Stimulated activated CD8-positive, alpha-beta memory T cell treated with anti-CD3 and anti-CD28 coated beads, Interleukin-4, amount 100 ng/mL, for 48 hours (primary cell): ENCODE measurements around the gene LHFPL2.
"Not testable (repeated sequence)": the region's sequence is repeated elsewhere in the genome, so short reads cannot be mapped to it uniquely, and the experiment has no call there.

Source experiments
- DNase-seq: peaks from one replicate; pipeline ENCODE4 v3.0.0-alpha.2; 2020

Gene LHFPL2

DNA sequence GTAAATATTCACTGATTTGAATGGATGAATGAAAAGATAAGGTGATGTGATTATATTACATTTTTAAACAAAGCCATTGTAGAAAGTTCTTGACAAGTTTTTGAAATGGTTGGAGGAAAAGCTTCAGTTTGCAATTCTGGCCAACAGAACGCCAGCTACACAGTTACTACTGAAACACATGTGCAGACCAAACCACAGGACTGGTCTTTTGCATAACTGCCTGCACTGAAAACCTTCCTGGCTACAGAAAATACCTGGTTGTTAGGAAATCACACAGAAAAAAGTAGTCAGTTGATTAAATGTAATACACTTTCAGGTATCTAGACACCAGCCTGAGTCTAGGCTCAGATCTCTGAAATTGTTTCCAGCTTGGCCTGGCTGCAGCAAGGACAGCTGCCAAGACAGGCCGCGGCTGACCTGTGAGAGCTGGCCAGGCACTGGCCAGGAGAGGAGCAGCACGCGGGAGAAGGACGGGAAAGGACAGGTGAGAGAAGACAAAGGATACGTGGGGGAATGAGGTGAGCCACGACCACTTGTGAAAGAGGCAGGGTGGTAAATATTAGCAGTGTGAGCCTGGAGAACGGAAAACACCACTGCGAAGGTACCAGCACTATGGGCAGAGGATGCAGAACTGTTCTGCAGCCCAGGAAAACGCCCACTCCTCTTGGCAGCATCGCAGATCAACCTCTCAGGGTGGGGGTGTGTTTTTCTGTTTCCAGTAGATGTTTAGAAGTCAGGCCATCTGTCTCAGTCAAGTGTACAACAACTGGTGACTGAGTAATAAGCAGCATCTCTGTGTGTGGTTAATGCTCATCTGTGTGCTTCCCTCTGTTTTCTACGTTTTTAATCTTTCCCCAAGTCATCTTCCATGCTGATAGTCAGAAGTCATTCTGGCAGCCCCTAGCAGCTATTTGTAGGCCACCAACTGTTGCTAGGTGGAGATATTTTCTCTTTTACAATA, 150.7 kb downstream of the LHFPL2 start:
- no peak for DNase-seq

DNA sequence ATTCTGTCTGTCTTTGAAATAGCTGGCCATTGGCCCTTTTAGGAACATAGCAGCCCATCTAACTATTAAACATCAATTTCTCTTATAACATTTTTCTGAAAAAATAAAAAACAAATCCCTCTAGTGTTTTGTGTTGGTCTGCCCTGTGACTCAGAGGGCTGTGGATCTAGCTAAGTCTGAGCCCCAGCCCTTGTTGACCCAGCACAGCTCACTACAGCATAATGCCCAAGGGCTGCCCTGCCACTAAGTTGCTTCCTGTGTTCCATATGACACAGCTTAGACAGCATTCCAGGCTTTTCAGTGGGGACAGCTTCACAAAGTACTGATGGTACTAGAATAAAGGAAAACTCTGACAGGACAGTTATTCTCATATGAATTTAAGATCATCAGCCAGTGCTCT, 152.2 kb downstream of the LHFPL2 start:
- DNase-seq: no peak

DNA sequence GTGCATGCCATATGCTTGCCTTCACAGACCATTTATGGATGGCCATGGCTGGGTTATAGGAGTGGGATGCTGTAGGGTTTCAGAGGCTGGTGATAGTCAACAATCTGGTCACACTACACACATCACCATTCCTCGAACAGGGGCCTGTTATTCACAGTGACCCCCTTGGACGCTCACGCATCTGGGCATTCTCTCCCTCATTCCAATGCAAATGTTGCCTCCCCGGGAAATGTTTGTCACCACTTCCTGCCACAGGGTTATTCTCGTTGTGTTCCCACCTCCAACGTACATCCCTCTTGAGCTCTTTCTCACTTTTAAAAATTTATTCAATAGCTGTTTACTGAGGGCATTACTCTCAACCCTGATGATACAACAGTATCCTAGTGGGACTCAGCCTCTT, 152.8 kb downstream of the LHFPL2 start:
- no peak for DNase-seq

DNA sequence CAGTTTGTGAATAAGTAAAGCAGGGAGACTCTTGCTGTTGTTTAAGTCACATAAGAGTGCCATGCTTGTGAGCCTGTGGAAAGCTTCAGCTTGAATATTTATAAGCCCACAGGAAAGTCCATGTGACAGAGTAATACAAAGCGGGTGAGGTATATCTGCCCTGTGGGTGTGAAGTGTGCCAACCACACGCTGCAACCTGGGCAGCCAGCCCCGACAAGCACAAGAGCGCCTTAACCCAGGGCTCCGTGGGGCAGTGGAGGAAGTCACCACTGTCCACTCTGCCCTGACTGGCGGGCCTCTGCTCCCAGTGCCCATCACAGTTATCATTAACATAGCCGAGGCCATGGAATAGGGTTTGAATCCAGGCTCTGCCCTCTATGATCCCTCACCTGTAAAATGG, 155.9 kb downstream of the LHFPL2 start:
- DNase-seq: no peak

DNA sequence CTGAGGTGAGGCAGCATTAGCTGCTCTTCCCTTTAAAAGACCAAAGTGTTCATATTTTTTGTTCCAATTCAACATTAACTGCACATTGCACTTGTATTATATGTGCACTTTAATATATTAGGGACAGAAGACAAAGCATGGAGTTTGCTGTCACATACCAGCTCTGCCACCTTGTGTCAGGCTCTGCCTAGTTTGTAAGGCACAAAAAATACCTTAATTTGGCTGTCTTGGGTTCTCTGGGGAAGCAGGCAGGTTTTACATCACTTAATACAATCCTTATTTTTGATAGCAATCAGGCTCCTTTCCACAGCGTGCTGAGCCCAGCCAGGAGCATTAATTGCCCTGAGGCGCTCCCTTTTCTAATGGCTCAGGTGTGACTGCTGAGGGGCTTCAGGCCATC, 156.3 kb downstream of the LHFPL2 start:
- no peak for DNase-seq

DNA sequence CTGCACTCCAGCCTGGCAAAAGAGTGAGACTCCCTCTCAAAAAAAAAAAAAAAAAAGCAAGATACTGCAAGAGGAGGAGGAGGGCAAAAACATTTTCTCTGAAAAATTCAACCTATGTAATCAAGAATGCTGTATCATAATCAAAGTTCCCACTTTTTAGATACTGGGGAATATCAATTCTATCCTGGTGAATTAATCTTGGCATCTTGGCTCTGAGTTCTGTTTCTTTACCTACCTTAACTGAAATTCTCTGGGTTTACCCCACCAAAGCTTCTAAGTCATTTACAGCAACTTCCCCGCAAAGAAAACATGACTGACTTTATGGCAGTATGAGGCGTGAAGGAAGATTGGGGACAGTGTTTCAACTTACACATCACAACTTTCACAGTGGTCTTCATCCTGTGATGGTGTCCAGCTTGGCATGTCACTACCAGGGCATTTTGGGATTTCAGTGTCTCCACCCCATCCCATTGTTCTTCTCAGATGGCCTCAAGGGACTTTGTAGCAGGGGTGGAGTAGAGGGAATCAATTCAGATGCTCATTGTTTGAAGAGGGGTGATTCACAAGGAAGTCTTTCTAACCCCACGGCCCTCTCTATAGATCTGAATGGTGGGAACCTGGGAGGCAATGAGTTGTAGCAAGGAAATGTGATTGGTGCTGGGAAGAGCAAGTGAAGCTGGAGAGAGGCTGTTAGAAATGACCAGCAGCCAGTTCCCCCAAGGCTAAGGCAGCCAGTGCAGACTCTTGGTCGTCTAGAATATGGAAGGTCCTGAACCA, 157.7 kb downstream of the LHFPL2 start:
- DNase-seq: no peak

DNA sequence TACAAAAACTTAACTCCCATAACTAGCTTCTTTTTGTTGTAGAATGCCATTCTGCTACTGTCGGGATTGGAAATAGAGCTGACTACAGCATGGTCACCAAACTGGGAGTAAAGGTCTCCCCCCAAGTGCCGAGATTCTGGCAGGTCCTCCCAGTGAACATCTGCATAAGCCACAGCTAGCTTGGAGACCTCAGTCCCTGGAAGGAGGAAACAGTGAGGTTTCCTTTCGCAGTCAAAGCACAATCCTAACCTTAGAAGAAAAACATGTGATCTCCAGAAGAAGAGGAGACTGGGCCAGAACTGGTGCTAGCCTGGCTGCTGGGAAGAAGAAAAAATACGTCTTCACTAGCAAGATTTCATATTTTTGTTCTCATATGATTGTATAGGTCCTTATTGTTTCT, 160.7 kb downstream of the LHFPL2 start:
- no peak for DNase-seq

DNA sequence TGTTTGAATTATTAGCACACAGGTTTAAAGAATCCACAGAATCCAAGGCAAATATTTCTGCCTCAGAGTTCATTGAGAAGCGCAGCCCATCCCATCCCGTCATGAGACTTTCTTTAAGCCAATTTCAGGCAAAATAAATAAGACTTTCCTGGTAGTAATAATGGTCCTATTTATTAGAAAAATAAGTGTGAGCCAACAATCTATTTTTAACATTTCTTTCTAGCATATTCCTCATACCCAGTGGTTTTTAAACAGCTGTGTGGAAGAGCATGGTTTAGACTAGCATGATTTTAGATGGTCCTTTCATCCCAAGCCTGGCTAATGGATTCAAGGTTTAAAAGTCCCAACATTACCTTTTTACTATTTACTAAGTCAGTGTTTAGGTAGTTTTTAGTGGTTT, 162.4 kb downstream of the LHFPL2 start:
- DNase-seq: no peak

DNA sequence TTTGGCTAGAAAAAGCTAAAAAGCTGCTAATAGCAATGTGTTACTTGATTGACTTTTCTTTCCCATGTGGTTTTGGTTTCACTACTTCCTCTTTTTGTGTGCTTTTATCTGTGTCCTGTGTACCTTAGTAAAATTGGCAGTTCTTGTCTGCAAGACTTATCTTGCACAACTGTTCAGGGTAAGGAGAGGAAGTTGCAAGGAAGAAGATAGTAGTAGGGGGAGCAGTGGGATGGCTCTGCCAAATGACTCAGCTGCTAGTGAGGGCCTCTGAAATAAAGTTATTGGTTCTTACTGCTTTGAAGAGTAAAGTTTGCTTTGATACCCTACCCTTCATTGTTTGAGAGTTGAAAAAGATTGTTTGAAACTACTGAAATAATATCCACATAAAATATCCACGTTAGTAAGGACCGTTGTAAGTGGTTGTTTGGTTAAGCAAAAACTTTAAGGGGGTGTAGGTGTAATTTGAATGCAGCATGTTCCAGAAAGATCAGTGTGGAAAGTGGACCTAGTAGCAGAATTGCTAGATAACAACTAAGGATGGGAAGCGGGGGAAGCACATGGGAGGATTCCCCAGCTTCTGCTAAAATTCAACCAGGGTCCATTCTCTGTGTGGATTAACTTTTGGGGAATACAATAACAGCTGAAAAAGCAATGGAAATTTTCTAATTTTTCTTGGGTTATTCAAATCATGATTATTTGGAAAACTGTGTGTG, 164.6 kb downstream of the LHFPL2 start:
- DNase-seq: no peak

DNA sequence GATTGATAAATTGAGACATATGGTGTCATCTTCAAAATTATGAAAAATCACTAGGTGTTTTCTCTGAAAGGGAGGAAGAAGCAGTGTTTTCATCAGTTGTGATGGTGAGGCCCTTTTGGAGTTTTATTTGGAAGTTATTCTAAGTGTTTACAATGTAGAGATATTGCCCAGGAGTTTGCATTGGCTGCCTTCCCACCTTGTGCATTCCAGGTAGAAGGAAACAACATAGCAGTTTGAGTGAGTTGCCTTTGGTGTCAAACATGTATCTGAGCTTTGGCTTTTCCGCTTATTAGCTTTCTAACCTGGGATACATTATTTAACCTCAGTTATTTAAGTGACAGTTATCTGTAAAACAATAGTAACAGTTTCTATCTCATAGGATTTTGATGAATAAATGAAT, 165.6 kb downstream of the LHFPL2 start:
- no peak for DNase-seq

DNA sequence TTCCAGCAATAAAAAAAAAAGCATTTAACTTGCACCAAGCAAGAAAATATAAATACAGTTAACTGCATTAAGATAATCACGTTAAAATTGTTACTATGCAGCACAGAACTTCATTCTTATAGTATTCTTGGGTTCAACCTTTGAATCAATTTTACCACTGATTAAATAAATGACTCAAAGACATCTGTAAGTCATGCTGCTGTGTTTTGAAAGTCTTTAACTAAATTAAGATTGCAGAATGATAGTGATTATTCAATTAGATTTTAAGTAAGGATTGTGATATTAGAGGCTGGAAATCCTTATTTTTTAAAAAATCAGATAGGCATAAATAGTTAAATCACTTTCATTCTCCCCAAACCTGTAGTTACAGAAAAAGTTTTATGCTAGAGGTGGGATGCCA, 171.8 kb downstream of the LHFPL2 start:
- DNase-seq: no peak

DNA sequence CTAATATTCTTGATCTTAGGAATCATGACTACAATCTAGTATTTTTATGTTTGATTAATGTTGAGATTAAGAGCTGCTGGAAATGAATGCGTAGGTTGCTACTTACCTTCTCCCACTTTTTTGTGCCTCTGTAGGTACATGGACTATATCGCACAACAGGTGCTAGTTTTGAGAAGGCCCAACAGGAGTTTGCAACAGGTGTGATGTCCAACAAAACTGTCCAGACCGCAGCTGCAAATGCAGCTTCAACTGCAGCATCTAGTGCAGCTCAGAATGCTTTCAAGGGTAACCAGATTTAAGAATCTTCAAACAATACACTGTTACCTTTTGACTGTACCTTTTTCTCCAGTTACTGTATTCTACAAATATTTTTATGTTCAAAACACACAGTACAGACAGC, 173.2 kb downstream of the LHFPL2 start:
- DNase-seq: no peak

DNA sequence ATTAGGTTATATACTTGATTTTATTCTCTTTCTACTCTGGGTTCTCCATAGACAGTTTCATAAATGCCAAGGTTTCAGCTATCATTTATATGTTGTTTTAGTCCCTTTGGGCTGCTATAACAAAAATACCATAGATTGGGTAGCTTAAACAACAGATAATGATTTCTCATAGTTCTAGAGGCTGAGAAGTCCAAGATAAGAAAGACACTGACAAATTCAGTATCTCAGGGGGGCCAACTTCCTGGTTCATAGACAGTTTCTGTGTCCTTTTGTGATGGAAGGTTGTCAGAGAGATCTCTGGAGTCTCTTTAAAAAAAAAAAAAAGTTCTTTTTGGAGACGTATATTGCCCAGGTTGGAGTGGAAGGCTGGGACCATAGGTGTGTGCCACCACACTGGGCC, 174.8 kb downstream of the LHFPL2 start:
- DNase-seq: no peak

DNA sequence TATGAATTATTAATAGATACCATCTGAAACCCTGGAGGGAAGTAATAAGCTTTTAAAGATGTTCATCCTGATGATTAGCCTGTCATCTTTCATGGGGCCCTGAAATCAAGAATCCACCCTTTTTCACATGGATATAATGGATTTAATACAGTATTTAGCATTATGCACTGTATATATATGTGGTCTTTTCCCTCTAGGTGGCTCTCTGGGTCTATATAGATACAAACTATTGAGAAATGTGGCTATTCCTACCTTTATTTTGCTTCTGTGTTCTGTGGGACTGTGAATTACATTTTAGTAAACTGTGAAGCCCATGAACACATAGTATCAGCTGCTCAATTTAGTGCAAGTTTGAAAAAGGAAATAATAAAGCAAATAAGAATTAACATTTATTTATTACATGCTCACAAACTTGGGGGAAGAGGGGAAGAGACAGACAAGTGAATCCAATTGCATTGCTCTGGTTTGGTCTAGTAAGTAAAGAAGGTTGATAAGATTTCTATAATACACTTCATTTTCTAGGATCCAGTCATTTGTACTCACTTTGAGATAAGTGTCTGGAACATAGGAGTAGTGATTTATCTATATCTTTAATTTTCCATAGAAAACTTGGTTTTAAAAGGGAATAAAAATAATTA, 176.0 kb downstream of the LHFPL2 start:
- DNase-seq: no peak

DNA sequence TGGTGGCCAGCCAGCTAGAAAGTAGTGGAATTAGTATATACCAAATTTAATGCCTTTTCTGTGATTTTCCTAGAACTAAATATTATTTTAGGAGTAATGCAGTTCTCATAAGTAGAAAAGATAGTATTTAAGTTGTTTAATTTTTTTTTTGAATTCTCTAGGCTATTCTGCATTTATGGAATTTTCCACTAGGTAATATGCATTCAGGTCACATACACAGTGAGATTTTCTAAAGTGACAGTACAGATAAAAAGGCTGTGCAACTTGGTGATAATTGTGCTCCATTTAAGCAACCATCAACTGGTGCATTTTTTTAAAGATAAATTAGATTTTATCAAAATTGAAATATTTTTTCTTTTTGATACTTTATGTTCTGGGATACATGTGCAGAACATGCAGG, 176.7 kb downstream of the LHFPL2 start:
- no peak for DNase-seq

DNA sequence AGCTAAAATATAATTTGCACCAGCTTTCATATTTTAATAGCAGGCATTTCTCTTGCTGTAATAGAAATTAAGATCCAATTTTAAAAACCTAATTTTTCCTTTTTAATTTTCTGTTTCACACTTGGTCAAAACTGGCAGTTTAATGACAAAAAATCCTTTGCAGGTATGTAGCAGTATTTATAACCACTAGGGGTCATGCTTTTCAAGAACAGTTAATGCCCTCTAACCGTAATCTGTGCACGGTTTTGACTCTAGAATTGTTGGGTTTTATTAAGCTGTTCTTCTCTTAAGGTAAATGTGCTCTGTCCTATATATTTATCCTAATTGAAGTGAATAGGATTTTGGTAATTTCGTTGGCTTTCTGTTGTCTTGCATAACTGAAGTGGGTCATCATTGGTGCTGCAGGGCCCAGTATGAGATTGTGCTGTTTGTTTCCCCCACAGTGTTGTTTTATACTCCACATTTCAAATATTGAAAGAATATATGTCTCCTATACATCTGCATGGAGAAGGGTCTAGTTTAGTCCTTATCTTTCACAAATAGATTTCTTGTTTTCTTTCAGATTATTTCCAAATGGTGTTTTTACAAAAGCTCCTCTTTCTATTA, 180.7 kb downstream of the LHFPL2 start:
- DNase-seq: no peak

DNA sequence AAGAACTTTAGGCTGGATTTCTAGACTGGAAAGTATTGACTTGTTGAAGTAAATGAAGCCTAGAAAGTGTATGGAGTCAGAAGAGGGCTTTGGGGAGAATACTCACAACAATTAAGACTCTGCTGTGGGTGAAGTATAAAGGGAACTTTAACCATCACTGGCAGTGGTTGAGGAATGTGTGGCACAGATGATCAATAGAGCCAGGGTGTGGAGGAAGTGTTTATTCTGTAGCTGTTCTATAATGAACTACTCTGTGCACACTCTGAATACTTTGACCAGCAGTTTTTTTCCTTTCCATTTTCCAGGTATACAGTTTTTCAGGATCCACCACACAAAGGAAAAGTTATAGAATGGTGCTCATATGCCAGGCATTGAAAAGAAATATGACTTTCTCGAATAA, 181.4 kb downstream of the LHFPL2 start:
- DNase-seq: no peak

DNA sequence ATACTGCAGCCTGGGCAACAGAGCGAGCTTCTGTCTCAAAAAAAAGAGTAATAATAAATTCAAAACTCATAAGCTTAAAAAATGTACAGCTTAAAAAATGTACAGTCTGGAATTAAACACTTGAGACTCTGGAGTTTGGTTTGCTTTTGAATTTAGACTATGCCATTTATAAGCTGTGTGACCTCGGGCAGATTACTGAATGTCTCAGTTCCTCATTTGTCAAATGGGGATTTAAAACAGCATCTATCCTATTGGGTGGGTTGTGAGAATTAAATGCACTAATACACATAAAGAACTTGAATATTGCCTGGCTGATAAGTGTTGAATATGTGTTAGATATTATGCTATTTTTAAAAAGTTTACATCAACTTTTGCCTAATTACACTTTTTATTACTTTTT, 189.7 kb downstream of the LHFPL2 start:
- DNase-seq: no peak

DNA sequence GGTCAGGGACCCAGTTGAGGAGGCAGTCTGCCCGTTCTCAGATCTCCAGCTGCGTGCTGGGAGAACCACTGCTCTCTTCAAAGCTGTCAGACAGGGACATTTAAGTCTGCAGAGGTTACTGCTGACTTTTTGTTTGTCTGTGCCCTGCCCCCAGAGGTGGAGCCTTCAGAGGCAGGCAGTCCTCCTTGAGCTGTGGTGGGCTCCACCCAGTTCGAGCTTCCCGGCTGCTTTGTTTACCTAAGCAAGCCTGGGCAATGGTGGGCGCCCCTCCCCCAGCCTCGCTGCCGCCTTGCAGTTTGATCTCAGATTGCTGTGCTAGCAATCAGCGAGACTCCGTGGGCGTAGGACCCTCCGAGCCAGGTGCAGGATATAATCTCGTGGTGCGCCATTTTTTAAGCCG, 191.1 kb downstream of the LHFPL2 start:
- DNase-seq: not testable (repeated sequence)

DNA sequence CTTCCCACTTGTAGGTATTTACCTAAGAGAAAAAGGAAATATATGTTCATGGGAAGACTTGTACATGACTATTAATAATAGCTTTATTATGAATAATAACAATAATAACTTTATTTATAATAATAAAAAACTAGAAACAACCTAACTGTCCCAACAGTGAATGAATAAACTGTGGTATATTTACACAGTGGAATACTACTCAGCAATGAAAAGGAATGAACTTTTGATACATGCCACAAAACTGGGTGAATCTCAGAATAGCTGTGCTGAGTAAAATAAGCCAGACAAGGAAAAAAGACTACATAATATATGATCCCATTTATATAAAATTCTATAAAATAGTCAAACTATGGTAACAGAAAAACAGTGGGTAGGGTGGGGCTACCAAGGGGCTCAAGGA, 199.5 kb downstream of the LHFPL2 start:
- DNase-seq: no peak

DNA sequence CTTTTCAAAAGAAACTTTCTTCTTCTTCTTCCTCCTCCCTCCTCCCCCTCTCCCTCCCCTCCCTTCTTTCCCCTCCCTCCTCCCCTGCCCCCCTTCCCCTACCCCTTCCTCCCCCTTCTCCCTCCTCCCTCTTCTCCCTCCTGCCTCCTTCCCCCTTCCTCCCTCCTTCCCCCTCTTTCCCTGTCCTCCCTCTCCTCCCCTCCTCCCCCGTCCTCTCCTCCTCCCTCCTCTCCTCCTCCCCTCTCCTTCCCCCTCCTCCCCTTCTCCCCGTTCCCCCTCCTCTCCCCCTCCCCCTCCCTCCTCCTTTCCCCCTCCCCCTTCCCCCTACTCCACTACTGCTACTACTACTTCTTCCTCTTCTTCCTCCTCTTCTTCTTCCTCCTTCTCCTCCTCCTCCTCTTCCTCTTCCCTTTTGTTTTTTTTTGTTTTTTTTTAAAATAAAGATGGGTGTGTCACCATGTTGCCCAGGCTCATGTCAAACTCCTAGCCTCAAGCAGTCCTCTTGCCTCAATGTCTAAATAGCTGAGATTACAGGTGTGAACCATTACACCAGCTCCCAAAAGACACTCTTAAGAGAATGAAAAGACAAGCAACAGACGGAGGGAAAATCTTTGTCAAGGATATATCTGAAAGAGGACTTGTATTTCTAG, 200.7 kb downstream of the LHFPL2 start:
- DNase-seq: no peak
